GM12872 (cell line): ENCODE results near the gene SLC9A8.

Experiments used
- CTCF ChIP-seq: IDR thresholded peaks from 3 replicates; pipeline ENCODE4 v1.5.1; 2011; ENCODE audit warnings: low read depth, mild to moderate bottlenecking, low read length, moderate library complexity; ENCODE audit not compliant: insufficient read depth

Gene SLC9A8

GRCh38 chr20:49913399-49914047 lies 100.9 kb downstream of the SLC9A8 start:
- no peak for TF ChIP-seq CTCF

- no peak for TF ChIP-seq CTCF
Measured at GRCh38 chr20:49914310-49915117, 101.9 kb downstream of the SLC9A8 start.

GRCh38 chr20:49915118-49915379 lies 102.4 kb downstream of the SLC9A8 start:
- TF ChIP-seq CTCF, result no peak

GRCh38 chr20:49915380-49916145 lies 102.9 kb downstream of the SLC9A8 start, which contains the start of gene SPATA2:
Gene SPATA2, minus strand, starts transcription at chr20:49915529. Its CDS starts 7,039 bp downstream, at chr20:49908490.
- no peak for TF ChIP-seq CTCF

- no peak for TF ChIP-seq CTCF
Measured at GRCh38 chr20:49916146-49917002, 103.7 kb downstream of the SLC9A8 start.

- no peak for TF ChIP-seq CTCF
Measured at GRCh38 chr20:49918446-49918845, 105.8 kb downstream of the SLC9A8 start.
